NCI-H1417 (cell line): ENCODE measurements around the gene LLPH.
"Not testable (repeated sequence)": the region's sequence is repeated elsewhere in the genome, so short reads cannot be mapped to it uniquely, and the experiment has no call there.

Experiments
- DNase-seq, 3 experiments: peaks; one replicate each; lab custom pipeline; 2025; lab: John Stamatoyannopoulos, UW

Gene LLPH

GRCh38 chr12:66130267-66131066 lies at the start of gene LLPH:
Gene LLPH, minus strand, starts transcription at chr12:66130750. Its CDS starts 1,644 bp downstream, at chr12:66129106.
- peak; percentile 91 to 97 (median 96) for DNase-seq

GRCh38 chr12:66176105-66176900 lies 45.8 kb upstream of the LLPH start:
- DNase-seq = peak in 1 of 3 experiments; percentile 6

- not testable (repeated sequence) for DNase-seq
These were observed 44.1 kb upstream of the LLPH start for GRCh38 chr12:66174391-66175325.

GRCh38 chr12:66170606-66171005 lies 40.1 kb upstream of the LLPH start:
- peak in 1 of 3 experiments; percentile 51 for DNase-seq

GRCh38 chr12:66169221-66170170 lies 38.9 kb upstream of the LLPH start, which contains the start of gene TMBIM4:
Gene TMBIM4, minus strand, starts transcription at chr12:66169996. Its CDS starts 45 bp downstream, at chr12:66169951.
- DNase-seq = peak; percentile 88 to 98 (median 98)

GRCh38 chr12:66168410-66168809 lies 37.9 kb upstream of the LLPH start:
- no peak for DNase-seq

GRCh38 chr12:66166561-66166960 lies 36.0 kb upstream of the LLPH start:
- DNase-seq = no peak

- DNase-seq = no peak
These were observed 34.6 kb upstream of the LLPH start for GRCh38 chr12:66165141-66165540.

GRCh38 chr12:66164349-66164821 lies 33.8 kb upstream of the LLPH start:
- DNase-seq = no peak

GRCh38 chr12:66163289-66163688 lies 32.7 kb upstream of the LLPH start:
- DNase-seq = no peak

- DNase-seq = no peak
These were observed 32.2 kb upstream of the LLPH start for GRCh38 chr12:66162701-66163100.

- DNase-seq = no peak
These were observed 30.2 kb upstream of the LLPH start for GRCh38 chr12:66160704-66161103.

- no peak for DNase-seq
These were observed 28.6 kb upstream of the LLPH start for GRCh38 chr12:66159123-66159522.

GRCh38 chr12:66156654-66157053 lies 26.1 kb upstream of the LLPH start:
- DNase-seq = no peak

GRCh38 chr12:66154776-66155175 lies 24.2 kb upstream of the LLPH start:
- no peak for DNase-seq

- DNase-seq = no peak
These were observed 22.2 kb upstream of the LLPH start for GRCh38 chr12:66152732-66153131.

- no peak for DNase-seq
These were observed 19.3 kb upstream of the LLPH start for GRCh38 chr12:66149702-66150398.

- peak in 2 of 3 experiments; percentile 19 to 55 for DNase-seq
These were observed 14.5 kb upstream of the LLPH start for GRCh38 chr12:66144791-66145754.

GRCh38 chr12:66143868-66144267 lies 13.3 kb upstream of the LLPH start:
- DNase-seq = no peak
